LNCaP clone FGC (cell line): ENCODE data around the gene LAMP1.

Experiments used
- DNase-seq: peaks from one replicate; pipeline ENCODE4 v3.0.0-alpha.2; 2011; ENCODE audit warnings: low read depth
- H3K4me3 ChIP-seq: 2 replicates; pipeline ENCODE4 v1.5.1; 2011; ENCODE audit warnings: mild to moderate bottlenecking, low read depth, low read length, control low read depth
- CTCF ChIP-seq: IDR thresholded peaks from 2 replicates; pipeline ENCODE4 v1.5.1; 2012; ENCODE audit warnings: mild to moderate bottlenecking; ENCODE audit not compliant: control insufficient read depth, insufficient read depth; ENCODE audit errors: extremely low read depth

The LAMP1 gene

GRCh38 chr13:113353254-113353653 lies 56.2 kb downstream of the LAMP1 start:
- no peak for TF ChIP-seq CTCF
- H3K4me3 ChIP-seq = no peak overlapping the region
- DNase-seq = no peak

- DNase-seq = no peak
- H3K4me3 ChIP-seq = no peak overlapping the region
- no peak for TF ChIP-seq CTCF
Observed at GRCh38 chr13:113354831-113355610, 58.0 kb downstream of the LAMP1 start.

- no peak for DNase-seq
- TF ChIP-seq CTCF = no peak
- H3K4me3 ChIP-seq = no peak overlapping the region
Observed at GRCh38 chr13:113355621-113356020, 58.6 kb downstream of the LAMP1 start.

- no peak for TF ChIP-seq CTCF
- DNase-seq = no peak
Observed at GRCh38 chr13:113356596-113356995, 59.6 kb downstream of the LAMP1 start.

GRCh38 chr13:113357529-113357928 lies 60.5 kb downstream of the LAMP1 start:
- no peak overlapping the region for H3K4me3 ChIP-seq
- TF ChIP-seq CTCF = no peak
- no peak for DNase-seq

More at GRCh38 chr13:113356596-113356995, 59.6 kb downstream of the LAMP1 start:
- H3K4me3 ChIP-seq = no peak overlapping the region

- DNase-seq = no peak
- no peak overlapping the region for H3K4me3 ChIP-seq
- TF ChIP-seq CTCF = no peak
Observed at GRCh38 chr13:113358653-113359190, 61.7 kb downstream of the LAMP1 start.
